ENCODE data around the gene SLC43A3.
A peak's percentile ranks its signal among the peaks of the same experiment; 100 is the strongest.

SLC43A3 gene

GRCh38 chr11:57426929-57427726 lies at the start of gene SLC43A3:
SLC43A3 (minus strand) TSS chr11:57427121; CDS start chr11:57426172, 949 bp downstream.
- DNase-seq (ENCODE audit: low read depth), result peak; percentile 53

- no peak for DNase-seq (ENCODE audit: low read depth)
These were observed 49.3 kb upstream of the SLC43A3 start for GRCh38 chr11:57476047-57476756.

GRCh38 chr11:57475671-57476046 lies 48.7 kb upstream of the SLC43A3 start:
- DNase-seq (ENCODE audit: low read depth), result no peak

GRCh38 chr11:57475191-57475590 lies 48.3 kb upstream of the SLC43A3 start:
- no peak for DNase-seq (ENCODE audit: low read depth)

GRCh38 chr11:57474803-57475115 lies 47.8 kb upstream of the SLC43A3 start:
- DNase-seq (ENCODE audit: low read depth), result no peak

GRCh38 chr11:57474017-57474802 lies 47.3 kb upstream of the SLC43A3 start:
- DNase-seq (ENCODE audit: low read depth), result no peak

GRCh38 chr11:57473285-57473841 lies 46.4 kb upstream of the SLC43A3 start:
- DNase-seq (ENCODE audit: low read depth), result no peak

GRCh38 chr11:57471496-57471895 lies 44.6 kb upstream of the SLC43A3 start:
- DNase-seq (ENCODE audit: low read depth), result no peak

- no peak for DNase-seq (ENCODE audit: low read depth)
These were observed 42.3 kb upstream of the SLC43A3 start for GRCh38 chr11:57469268-57469667.

GRCh38 chr11:57468276-57468675 lies 41.4 kb upstream of the SLC43A3 start:
- no peak for DNase-seq (ENCODE audit: low read depth)

GRCh38 chr11:57467508-57468157 lies 40.7 kb upstream of the SLC43A3 start:
- DNase-seq (ENCODE audit: low read depth), result no peak

GRCh38 chr11:57466680-57467079 lies 39.8 kb upstream of the SLC43A3 start:
- DNase-seq (ENCODE audit: low read depth), result no peak

GRCh38 chr11:57464539-57465181 lies 37.7 kb upstream of the SLC43A3 start:
- no peak for DNase-seq (ENCODE audit: low read depth)

GRCh38 chr11:57463671-57464538 lies 37.0 kb upstream of the SLC43A3 start:
- DNase-seq (ENCODE audit: low read depth), result no peak

GRCh38 chr11:57462597-57462996 lies 35.7 kb upstream of the SLC43A3 start:
- no peak for DNase-seq (ENCODE audit: low read depth)

- no peak for DNase-seq (ENCODE audit: low read depth)
These were observed 35.0 kb upstream of the SLC43A3 start for GRCh38 chr11:57461841-57462489.

GRCh38 chr11:57460758-57461749 lies 34.1 kb upstream of the SLC43A3 start:
- no peak for DNase-seq (ENCODE audit: low read depth)

GRCh38 chr11:57460022-57460757 lies 33.3 kb upstream of the SLC43A3 start, which contains the start of gene RTN4RL2:
RTN4RL2 (plus strand) TSS chr11:57460528; CDS start chr11:57460866, 338 bp downstream.
- no peak for DNase-seq (ENCODE audit: low read depth)

Data from activated T-helper 1 cell treated with Interleukin-2 at 50 U/mL for 16 hours (primary cell).